Measurements from ENCODE around the gene HAVCR2.

Gene HAVCR2

GRCh38 chr5:157107508-157107907, 1.3 kb downstream of the HAVCR2 start:
- Histone ChIP-seq H2AFZ (ENCODE audit: low read depth, low read length) (no peak overlapping the region), H3K4me1 (ENCODE audit: insufficient read depth, low read length) (no peaks in the 10 kb centered on the region), H3K27ac (ENCODE audit: low read length) (no peak overlapping the region), H3K79me2 (ENCODE audit: insufficient read depth, low read length) (no peaks in the 10 kb centered on the region), H3K9ac (ENCODE audit: low read depth, low read length) (no peak overlapping the region), H4K20me1 (ENCODE audit: insufficient read depth, low read length) (no peaks in the 10 kb centered on the region), H3K4me2 (ENCODE audit: insufficient read depth, low read length) (no peak overlapping the region), H3K36me3 (ENCODE audit: insufficient read depth, low read length) (no peaks in the 10 kb centered on the region), H3K9me3 (ENCODE audit: insufficient read depth, low read length, severe bottlenecking) (no peaks in the 10 kb centered on the region), H3K27me3 (ENCODE audit: insufficient read depth, low read length, poor library complexity) (no peaks in the 10 kb centered on the region), H3K4me3 (ENCODE audit: low read depth in 1 of 2, low read length in 2 of 2) (no peak overlapping the region)
- ATAC-seq (ENCODE audit: insufficient read depth, low read depth): no peak
- TF ChIP-seq, protein P1, sequence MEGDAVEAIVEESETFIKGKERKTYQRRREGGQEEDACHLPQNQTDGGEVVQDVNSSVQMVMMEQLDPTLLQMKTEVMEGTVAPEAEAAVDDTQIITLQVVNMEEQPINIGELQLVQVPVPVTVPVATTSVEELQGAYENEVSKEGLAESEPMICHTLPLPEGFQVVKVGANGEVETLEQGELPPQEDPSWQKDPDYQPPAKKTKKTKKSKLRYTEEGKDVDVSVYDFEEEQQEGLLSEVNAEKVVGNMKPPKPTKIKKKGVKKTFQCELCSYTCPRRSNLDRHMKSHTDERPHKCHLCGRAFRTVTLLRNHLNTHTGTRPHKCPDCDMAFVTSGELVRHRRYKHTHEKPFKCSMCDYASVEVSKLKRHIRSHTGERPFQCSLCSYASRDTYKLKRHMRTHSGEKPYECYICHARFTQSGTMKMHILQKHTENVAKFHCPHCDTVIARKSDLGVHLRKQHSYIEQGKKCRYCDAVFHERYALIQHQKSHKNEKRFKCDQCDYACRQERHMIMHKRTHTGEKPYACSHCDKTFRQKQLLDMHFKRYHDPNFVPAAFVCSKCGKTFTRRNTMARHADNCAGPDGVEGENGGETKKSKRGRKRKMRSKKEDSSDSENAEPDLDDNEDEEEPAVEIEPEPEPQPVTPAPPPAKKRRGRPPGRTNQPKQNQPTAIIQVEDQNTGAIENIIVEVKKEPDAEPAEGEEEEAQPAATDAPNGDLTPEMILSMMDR (IDR thresholded peaks at IDR 0.05; ENCODE audit: borderline replicate concordance, extremely low read depth, low read length, poor library complexity, severe bottlenecking): no peak
- TF ChIP-seq EZH2 (IDR thresholded peaks at IDR 0.05; ENCODE audit: borderline replicate concordance, low read depth, low read length, severe bottlenecking): no peak
- DNase-seq: no peak

DNA sequence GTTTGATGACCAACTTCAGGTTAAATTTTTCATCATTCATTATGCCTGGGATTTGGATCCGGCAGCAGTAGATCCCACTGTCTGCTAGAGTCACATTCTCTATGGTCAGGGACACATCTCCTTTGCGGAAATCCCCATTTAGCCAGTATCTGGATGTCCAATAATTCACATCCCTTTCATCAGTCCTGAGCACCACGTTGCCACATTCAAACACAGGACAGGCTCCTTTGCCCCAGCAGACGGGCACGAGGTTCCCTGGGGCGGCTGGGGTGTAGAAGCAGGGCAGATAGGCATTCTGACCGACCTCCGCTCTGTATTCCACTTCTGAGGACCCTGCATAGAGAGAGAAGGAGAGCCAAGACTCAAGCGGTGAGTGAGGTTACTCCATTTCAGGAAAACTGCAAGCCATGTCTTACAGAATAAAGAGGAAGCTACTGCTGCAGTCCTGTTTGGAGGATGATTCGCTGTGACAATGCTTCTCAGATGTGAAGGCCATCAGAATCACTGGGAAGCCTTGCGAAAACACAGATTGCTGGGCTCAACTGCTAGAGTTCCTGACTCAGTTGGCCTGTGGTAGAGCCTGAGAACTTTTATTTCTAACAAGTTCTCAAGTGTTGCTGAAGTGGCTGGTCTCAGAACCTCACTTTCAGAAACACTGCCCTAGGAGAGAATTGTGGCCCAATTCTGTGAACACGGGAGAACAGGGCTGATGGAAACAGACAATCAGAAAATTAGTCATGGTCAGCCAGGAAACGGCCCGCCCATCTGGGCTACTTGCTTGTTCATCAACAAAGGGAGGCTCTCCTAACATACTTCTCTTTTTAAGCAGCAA, 2.0 kb downstream of the HAVCR2 start:
- no peaks in the 10 kb centered on the region for H3K4me1 ChIP-seq (ENCODE audit: insufficient read depth, low read length)
- H3K4me3 ChIP-seq (ENCODE audit: low read depth in 1 of 2, low read length in 2 of 2): no peak overlapping the region
- no peak overlapping the region for H3K9ac ChIP-seq (ENCODE audit: low read depth, low read length)
- no peak overlapping the region for H3K27ac ChIP-seq (ENCODE audit: low read length)
- no peak overlapping the region for H2AFZ ChIP-seq (ENCODE audit: low read depth, low read length)
- no peaks in the 10 kb centered on the region for H3K36me3 ChIP-seq (ENCODE audit: insufficient read depth, low read length)
- no peaks in the 10 kb centered on the region for H3K27me3 ChIP-seq (ENCODE audit: insufficient read depth, low read length, poor library complexity)
- H4K20me1 ChIP-seq (ENCODE audit: insufficient read depth, low read length): no peaks in the 10 kb centered on the region
- no peak overlapping the region for H3K4me2 ChIP-seq (ENCODE audit: insufficient read depth, low read length)
- H3K79me2 ChIP-seq (ENCODE audit: insufficient read depth, low read length): no peaks in the 10 kb centered on the region
- no peak for ATAC-seq (ENCODE audit: insufficient read depth, low read depth)
- TF ChIP-seq EZH2 (IDR thresholded peaks at IDR 0.05; ENCODE audit: borderline replicate concordance, low read depth, low read length, severe bottlenecking): no peak
- TF ChIP-seq, protein P1 (IDR thresholded peaks at IDR 0.05; ENCODE audit: borderline replicate concordance, extremely low read depth, low read length, poor library complexity, severe bottlenecking): no peak
- no peaks in the 10 kb centered on the region for H3K9me3 ChIP-seq (ENCODE audit: insufficient read depth, low read length, severe bottlenecking)
- no peak for DNase-seq

- no peak for ATAC-seq (ENCODE audit: insufficient read depth, low read depth)
- TF ChIP-seq, protein P1 (IDR thresholded peaks at IDR 0.05; ENCODE audit: borderline replicate concordance, extremely low read depth, low read length, poor library complexity, severe bottlenecking): no peak
- TF ChIP-seq EZH2 (IDR thresholded peaks at IDR 0.05; ENCODE audit: borderline replicate concordance, low read depth, low read length, severe bottlenecking): no peak
- H3K4me3 ChIP-seq (ENCODE audit: low read depth in 1 of 2, low read length in 2 of 2): no peak overlapping the region
Observed at GRCh38 chr5:157100140-157100679, 8.6 kb downstream of the HAVCR2 start.

More at GRCh38 chr5:157100140-157100679, 8.6 kb downstream of the HAVCR2 start:
- H4K20me1 ChIP-seq (ENCODE audit: insufficient read depth, low read length): no peaks in the 10 kb centered on the region
- DNase-seq: no peak
- H3K4me2 ChIP-seq (ENCODE audit: insufficient read depth, low read length): no peak overlapping the region
- no peak overlapping the region for H2AFZ ChIP-seq (ENCODE audit: low read depth, low read length)
- no peak overlapping the region for H3K9ac ChIP-seq (ENCODE audit: low read depth, low read length)
- H3K36me3 ChIP-seq (ENCODE audit: insufficient read depth, low read length): no peaks in the 10 kb centered on the region
- H3K9me3 ChIP-seq (ENCODE audit: insufficient read depth, low read length, severe bottlenecking): no peaks in the 10 kb centered on the region
- no peaks in the 10 kb centered on the region for H3K4me1 ChIP-seq (ENCODE audit: insufficient read depth, low read length)
- H3K79me2 ChIP-seq (ENCODE audit: insufficient read depth, low read length): no peaks in the 10 kb centered on the region
- H3K27me3 ChIP-seq (ENCODE audit: insufficient read depth, low read length, poor library complexity): no peaks in the 10 kb centered on the region
- no peak overlapping the region for H3K27ac ChIP-seq (ENCODE audit: low read length)
